ENCODE results near the gene SRI.

SRI gene

DNA sequence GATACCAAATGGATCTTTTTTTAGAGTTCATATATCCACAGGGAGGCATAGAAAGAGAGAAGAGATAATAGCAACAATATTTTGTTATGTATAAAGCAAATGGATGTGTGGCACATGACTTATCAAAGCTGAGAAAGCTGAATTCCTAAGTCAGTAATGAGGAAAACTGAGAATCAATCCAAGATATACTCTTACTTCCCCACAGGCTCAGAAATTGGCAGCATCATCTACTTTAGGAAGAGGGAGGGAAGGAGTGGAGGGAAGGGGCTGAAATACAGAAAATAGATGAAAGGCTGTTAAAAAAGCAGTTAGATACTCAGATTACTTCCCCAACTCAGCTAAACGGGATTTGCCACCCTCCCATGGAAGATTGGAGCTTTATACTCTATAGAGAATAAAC lies 63.5 kb downstream of the SRI start:
- Histone ChIP-seq H3K9ac (no peak overlapping the region), H3K4me2 (no peak overlapping the region), H3K79me2 (ENCODE audit: insufficient read depth, low read depth) (no peaks in the 10 kb centered on the region), H3K36me3 (ENCODE audit: insufficient read depth) (0 out of 2 replicates have a peak, but pooled peaks cover 3% of the 10 kb centered on the region), H4K20me1 (ENCODE audit: insufficient read depth) (no peaks in the 10 kb centered on the region), H2AFZ (ENCODE audit: low read depth) (no peak overlapping the region), H3K27me3 (ENCODE audit: insufficient read depth, low read depth) (no peaks in the 10 kb centered on the region), H3K27ac (no peak overlapping the region), H3K4me3 (IDR thresholded peaks at IDR 0.05; ENCODE audit: insufficient read depth, low read depth, low read length) (no peak overlapping the region), H3K4me1 (ENCODE audit: low read depth, poor library complexity, severe bottlenecking) (no peaks in the 10 kb centered on the region)
- TF ChIP-seq, protein P1, sequence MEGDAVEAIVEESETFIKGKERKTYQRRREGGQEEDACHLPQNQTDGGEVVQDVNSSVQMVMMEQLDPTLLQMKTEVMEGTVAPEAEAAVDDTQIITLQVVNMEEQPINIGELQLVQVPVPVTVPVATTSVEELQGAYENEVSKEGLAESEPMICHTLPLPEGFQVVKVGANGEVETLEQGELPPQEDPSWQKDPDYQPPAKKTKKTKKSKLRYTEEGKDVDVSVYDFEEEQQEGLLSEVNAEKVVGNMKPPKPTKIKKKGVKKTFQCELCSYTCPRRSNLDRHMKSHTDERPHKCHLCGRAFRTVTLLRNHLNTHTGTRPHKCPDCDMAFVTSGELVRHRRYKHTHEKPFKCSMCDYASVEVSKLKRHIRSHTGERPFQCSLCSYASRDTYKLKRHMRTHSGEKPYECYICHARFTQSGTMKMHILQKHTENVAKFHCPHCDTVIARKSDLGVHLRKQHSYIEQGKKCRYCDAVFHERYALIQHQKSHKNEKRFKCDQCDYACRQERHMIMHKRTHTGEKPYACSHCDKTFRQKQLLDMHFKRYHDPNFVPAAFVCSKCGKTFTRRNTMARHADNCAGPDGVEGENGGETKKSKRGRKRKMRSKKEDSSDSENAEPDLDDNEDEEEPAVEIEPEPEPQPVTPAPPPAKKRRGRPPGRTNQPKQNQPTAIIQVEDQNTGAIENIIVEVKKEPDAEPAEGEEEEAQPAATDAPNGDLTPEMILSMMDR (conservative IDR thresholded peaks at IDR 0.05; ENCODE audit: low read depth, low read length), result no peak

DNA sequence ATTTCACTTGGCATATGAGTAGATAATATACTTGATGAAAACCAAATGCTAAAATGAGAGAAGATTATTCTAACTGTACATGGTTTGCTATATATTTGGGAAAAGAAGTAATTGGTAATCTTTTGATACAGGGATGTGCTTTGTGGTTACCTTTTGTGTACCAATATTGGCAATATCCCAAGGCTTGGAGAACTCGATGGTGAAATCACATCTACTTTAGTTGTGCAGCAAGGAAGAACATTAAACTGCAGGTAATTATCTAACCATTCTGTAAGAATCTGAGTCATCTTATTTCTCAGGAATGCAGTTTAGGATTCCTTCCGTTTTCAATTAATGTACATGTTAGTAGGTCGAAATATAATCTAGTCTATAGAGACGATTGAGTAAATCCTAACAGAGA lies 64.1 kb downstream of the SRI start:
- Histone ChIP-seq H3K4me1 (ENCODE audit: low read depth, poor library complexity, severe bottlenecking) (no peaks in the 10 kb centered on the region), H3K4me3 (IDR thresholded peaks at IDR 0.05; ENCODE audit: insufficient read depth, low read depth, low read length) (no peak overlapping the region), H3K4me2 (no peak overlapping the region), H3K79me2 (ENCODE audit: insufficient read depth, low read depth) (no peaks in the 10 kb centered on the region), H4K20me1 (ENCODE audit: insufficient read depth) (no peaks in the 10 kb centered on the region), H3K27ac (no peak overlapping the region), H3K36me3 (ENCODE audit: insufficient read depth) (0 out of 2 replicates have a peak, but pooled peaks cover 3% of the 10 kb centered on the region), H3K27me3 (ENCODE audit: insufficient read depth, low read depth) (no peaks in the 10 kb centered on the region), H3K9ac (no peak overlapping the region), H2AFZ (ENCODE audit: low read depth) (no peak overlapping the region)
- TF ChIP-seq, protein P1 (conservative IDR thresholded peaks at IDR 0.05; ENCODE audit: low read depth, low read length), result no peak

Data from KMS-11 (cell line).